ENCODE results near the gene CHCHD6.

CHCHD6 gene

GRCh38 chr3:126706631-126707030, 2.6 kb downstream of the CHCHD6 start:
- DNase-seq = no peak

- no peak for DNase-seq
These were observed 7.2 kb downstream of the CHCHD6 start for GRCh38 chr3:126711121-126711760.

GRCh38 chr3:126713199-126713598, 9.2 kb downstream of the CHCHD6 start:
- no peak for DNase-seq

GRCh38 chr3:126714276-126714900, 10.3 kb downstream of the CHCHD6 start:
- no peak for DNase-seq

- DNase-seq = no peak
These were observed 10.9 kb downstream of the CHCHD6 start for GRCh38 chr3:126714921-126715320.

GRCh38 chr3:126715432-126715831, 11.4 kb downstream of the CHCHD6 start:
- DNase-seq = no peak

GRCh38 chr3:126716057-126716456, 12.0 kb downstream of the CHCHD6 start:
- DNase-seq = no peak

- no peak for DNase-seq
These were observed 14.8 kb downstream of the CHCHD6 start for GRCh38 chr3:126718561-126719445.

GRCh38 chr3:126720596-126720995, 16.6 kb downstream of the CHCHD6 start:
- no peak for DNase-seq

- no peak for DNase-seq
These were observed 17.2 kb downstream of the CHCHD6 start for GRCh38 chr3:126721246-126721645.

GRCh38 chr3:126723237-126723636, 19.2 kb downstream of the CHCHD6 start:
- no peak for DNase-seq

- no peak for DNase-seq
These were observed 19.8 kb downstream of the CHCHD6 start for GRCh38 chr3:126723801-126724200.

GRCh38 chr3:126728680-126729079, 24.6 kb downstream of the CHCHD6 start:
- DNase-seq = no peak

- DNase-seq = no peak
These were observed 26.3 kb downstream of the CHCHD6 start for GRCh38 chr3:126730376-126730775.

- no peak for DNase-seq
These were observed 27.0 kb downstream of the CHCHD6 start for GRCh38 chr3:126731044-126731443.

GRCh38 chr3:126732281-126733060, 28.4 kb downstream of the CHCHD6 start:
- DNase-seq = no peak

GRCh38 chr3:126733061-126733430, 29.0 kb downstream of the CHCHD6 start:
- no peak for DNase-seq

GRCh38 chr3:126734106-126734723, 30.2 kb downstream of the CHCHD6 start:
- DNase-seq = no peak

GRCh38 chr3:126737527-126737926, 33.5 kb downstream of the CHCHD6 start:
- DNase-seq = no peak

GRCh38 chr3:126742057-126742456, 38.0 kb downstream of the CHCHD6 start:
- DNase-seq = no peak

GRCh38 chr3:126743350-126743749, 39.3 kb downstream of the CHCHD6 start:
- DNase-seq = no peak

GRCh38 chr3:126743781-126744180, 39.7 kb downstream of the CHCHD6 start:
- no peak for DNase-seq
